ENCODE results near the gene OGDH. TPM values are rescaled to one million over a fixed set of nuclear protein-coding genes. Genes with fewer than 3 reads are reported as not detected.
A peak's percentile ranks its signal among the peaks of the same experiment; 100 is the strongest.
"Not testable (repeated sequence)": the region's sequence is repeated elsewhere in the genome, so short reads cannot be mapped to it uniquely, and the experiment has no call there.

The OGDH gene
- total RNA-seq, 3 donors from 2014 or later = 141 to 186 (median 159) TPM

DNA sequence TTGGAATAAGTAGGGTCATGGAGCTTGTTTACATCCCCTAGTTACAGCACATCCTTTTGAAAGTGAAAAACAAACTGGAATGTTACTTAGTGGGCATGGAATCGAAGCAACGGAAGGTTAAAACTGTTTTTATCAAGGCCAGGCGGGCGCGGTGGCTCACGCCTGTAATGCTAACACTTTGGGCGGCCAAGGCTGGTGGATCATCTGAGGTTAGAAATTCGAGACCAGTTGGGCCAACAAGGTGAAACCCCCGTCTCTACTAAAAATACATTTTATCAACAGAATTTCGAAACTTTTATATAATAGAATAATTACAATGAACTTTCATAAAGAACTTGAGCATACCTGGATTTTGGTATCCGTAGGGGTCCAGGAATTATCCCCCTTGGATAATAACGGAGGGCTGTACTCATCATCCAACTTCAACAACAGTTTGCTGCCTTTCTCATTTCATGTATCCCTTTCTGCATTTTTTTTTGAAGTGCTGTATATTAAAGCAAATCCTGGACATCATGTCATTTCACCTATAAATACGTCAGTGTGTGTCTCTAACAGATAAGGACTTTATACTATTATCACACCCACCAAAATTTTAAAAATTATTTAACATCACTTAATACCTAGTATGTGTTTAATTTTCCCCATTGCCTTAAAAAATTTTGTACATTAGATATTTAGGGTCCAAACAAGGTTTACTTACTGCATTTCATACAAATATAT is 23.1 kb upstream of the OGDH start:
- intact Hi-C loops (cut with DNase I, micrococcal nuclease) = loop anchor here in 1 of 2 donors (10.0 kb wide), 1 partner anchor 261 kb away; the partner anchor contains the start of gene H2AZ2
- no peak for DNase-seq

DNA sequence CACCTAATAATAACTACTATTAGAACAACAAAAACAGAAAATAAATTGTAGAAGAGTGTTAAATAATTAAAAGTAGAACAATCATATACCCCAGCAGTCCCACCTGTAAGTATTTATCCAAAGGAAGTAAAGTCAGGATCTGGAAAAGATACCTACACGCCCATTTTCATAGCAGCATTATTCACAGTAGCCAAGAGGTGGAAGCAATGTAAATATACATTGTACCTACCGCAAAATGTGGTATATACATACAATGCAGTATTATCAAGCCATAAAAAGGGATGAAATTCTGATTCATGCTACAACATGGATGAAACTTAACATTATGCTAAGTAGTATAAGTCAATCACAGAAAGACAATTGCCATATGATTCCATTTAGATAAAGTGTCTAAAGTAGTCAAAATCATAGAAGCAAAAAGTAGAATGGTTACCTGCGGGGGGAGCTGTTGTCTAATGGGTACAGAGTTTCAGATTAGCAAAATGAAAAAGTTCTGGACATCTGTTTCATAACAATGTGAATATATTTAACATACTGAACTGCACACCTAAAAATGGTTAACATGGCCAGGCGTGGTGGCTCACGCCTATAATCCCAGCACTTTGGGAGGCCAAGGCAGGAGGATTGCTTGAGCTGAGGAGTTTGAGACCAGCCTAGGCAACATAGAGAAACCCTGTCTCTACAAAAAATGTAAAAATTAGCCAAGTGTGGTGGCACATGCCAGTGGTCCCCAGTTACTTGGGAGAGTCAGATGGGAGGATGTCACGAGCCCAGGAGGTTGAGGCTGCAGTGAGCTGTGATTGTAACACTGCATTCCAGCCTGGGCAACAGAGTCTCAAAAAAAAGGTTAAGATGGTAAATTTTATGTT is 18.4 kb upstream of the OGDH start:
- TF ChIP-seq, protein P1, sequence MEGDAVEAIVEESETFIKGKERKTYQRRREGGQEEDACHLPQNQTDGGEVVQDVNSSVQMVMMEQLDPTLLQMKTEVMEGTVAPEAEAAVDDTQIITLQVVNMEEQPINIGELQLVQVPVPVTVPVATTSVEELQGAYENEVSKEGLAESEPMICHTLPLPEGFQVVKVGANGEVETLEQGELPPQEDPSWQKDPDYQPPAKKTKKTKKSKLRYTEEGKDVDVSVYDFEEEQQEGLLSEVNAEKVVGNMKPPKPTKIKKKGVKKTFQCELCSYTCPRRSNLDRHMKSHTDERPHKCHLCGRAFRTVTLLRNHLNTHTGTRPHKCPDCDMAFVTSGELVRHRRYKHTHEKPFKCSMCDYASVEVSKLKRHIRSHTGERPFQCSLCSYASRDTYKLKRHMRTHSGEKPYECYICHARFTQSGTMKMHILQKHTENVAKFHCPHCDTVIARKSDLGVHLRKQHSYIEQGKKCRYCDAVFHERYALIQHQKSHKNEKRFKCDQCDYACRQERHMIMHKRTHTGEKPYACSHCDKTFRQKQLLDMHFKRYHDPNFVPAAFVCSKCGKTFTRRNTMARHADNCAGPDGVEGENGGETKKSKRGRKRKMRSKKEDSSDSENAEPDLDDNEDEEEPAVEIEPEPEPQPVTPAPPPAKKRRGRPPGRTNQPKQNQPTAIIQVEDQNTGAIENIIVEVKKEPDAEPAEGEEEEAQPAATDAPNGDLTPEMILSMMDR (IDR thresholded peaks at IDR 0.05) = no peak
- H3K36me3 ChIP-seq (ENCODE audit: low read depth) = no peaks in the 10 kb centered on the region
- DNase-seq (peak in 1 of 3 donors; percentile 91), ATAC-seq (peak; percentile 87)
- H3K4me3 ChIP-seq = no peak overlapping the region
- no peaks in the 10 kb centered on the region for H3K4me1 ChIP-seq (ENCODE audit: low read depth)
- H3K9me3 ChIP-seq = no peaks in the 10 kb centered on the region
- intact Hi-C loops (cut with DNase I, micrococcal nuclease) = loop anchor here in 1 of 2 donors (10.0 kb wide), 1 partner anchor 257 kb away; the partner anchor contains the start of gene H2AZ2

More for the DNA sequence above, 23.1 kb upstream of the OGDH start:
- H3K9me3 ChIP-seq = no peaks in the 10 kb centered on the region
- ATAC-seq = no peak
- H3K4me1 ChIP-seq (ENCODE audit: low read depth) = peaks cover 13% of the 10 kb centered on the region
- TF ChIP-seq, protein P1 (IDR thresholded peaks at IDR 0.05) = no peak
- H3K4me3 ChIP-seq = no peak overlapping the region
- H3K36me3 ChIP-seq (ENCODE audit: low read depth) = peaks cover 5% of the 10 kb centered on the region

DNA sequence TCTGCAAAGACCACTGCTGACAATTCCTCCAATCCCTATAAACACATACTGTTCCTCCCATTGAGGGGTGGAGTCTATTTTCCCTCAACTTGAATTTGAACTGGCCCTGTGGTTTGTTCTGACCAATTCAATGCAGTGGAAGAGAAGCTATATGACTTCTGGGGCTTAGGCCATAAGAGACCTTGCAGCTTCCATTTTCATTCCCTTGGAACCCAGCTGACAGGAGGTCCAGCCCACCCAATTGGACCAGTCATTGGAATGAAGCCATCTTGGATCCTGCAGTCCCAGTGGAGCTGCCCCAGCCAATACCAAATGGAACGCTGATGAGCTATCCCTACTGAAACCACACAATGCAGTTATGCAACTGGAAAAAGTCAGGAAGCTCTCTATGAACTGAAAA is 15.5 kb upstream of the OGDH start:
- H3K4me1 ChIP-seq (ENCODE audit: low read depth) = no peaks in the 10 kb centered on the region
- H3K9me3 ChIP-seq = no peaks in the 10 kb centered on the region
- TF ChIP-seq, protein P1 (IDR thresholded peaks at IDR 0.05) = no peak
- intact Hi-C loops (cut with DNase I, micrococcal nuclease) = no loop called here
- ATAC-seq (no peak), DNase-seq (no peak)
- no peaks in the 10 kb centered on the region for H3K36me3 ChIP-seq (ENCODE audit: low read depth)
- H3K4me3 ChIP-seq = no peak overlapping the region

DNA sequence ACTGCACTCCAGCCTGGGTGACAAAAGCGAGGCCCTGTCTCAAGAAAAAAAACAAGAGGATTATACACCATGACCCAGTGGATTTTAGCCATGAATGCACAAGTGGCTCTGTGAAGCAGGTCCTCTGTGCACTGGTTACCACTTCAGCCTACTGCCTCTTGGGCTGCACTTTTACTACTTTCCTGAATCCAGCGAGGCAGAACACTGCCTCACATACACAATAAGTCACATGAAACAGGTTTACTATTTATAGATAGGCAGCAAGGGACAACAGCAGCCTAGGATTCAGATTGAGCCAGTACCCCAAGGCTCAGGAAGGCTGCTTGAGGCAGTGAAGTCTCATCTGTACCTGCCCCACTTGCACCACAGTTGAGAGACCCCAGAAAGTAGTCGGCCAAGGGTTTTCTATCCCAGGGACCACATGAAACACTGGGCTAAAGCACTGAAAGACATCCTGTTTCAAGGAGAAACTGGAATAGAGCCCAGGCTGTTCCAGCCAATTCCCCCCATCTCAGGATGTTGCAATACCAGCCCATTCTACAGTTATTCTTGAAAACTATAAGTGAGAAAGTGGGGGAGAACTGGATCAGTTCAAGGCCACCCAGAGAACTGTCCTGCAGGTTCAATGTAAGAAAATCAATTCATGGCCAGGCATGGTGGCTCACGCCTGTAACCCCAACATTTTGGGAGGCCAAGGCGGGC is 10.3 kb upstream of the OGDH start:
- ATAC-seq (no peak), DNase-seq (no peak)
- intact Hi-C loops (cut with DNase I, micrococcal nuclease) = no loop called here
- Histone ChIP-seq H3K36me3 (ENCODE audit: low read depth) (no peaks in the 10 kb centered on the region), H3K4me1 (ENCODE audit: low read depth) (no peaks in the 10 kb centered on the region), H3K4me3 (no peak overlapping the region), H3K9me3 (no peaks in the 10 kb centered on the region)
- TF ChIP-seq, protein P1 (IDR thresholded peaks at IDR 0.05) = no peak

DNA sequence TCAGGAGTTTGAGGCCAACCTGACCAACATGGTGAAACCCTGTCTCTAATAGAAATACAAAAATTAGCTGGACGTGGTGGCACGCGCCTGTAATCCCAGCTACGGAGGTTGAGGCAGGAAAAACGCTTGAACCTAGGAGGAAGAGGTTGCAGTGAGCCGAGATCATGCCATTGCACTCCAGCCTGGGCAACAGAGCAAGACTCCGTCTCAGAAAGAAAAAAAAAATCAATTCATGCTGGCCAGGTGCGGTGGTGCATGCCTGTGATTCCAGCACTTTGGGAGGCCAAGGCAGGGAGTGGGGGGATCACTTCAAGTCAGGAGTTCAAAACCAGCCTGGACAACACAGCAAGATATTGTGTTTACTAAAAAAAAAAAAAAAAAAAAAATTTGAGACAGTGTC is 9.2 kb upstream of the OGDH start:
- intact Hi-C loops (cut with DNase I, micrococcal nuclease); ATAC-seq; DNase-seq; H3K4me3 ChIP-seq; H3K9me3 ChIP-seq; H3K36me3 ChIP-seq (ENCODE audit: low read depth); H3K4me1 ChIP-seq (ENCODE audit: low read depth): not testable (repeated sequence)
